Ureter (tissue), 1 donor: ENCODE measurements around the gene ZNF525. TPM values are rescaled to one million over a fixed set of nuclear protein-coding genes. Genes with fewer than 3 reads are reported as not detected.
A peak's percentile ranks its signal among the peaks of the same experiment; 100 is the strongest.
"Not testable (repeated sequence)": the region's sequence is repeated elsewhere in the genome, so short reads cannot be mapped to it uniquely, and the experiment has no call there.

Source experiments
- DNase-seq: peaks from one replicate; pipeline ENCODE4 v3.0.0-alpha.2; 2020; ENCODE audit warnings: low spot score
- total RNA-seq: library from RNA; stranded (reverse); gene quantifications from one replicate; pipeline ENCODE4 v1.2.4, GENCODE V29; 2023
- donor health status: DM: yes; HTN: yes; CAD: no.

Gene ZNF525
- total RNA-seq, 1 donor from 2014 or later: 28.2 TPM

- DNase-seq: not testable (repeated sequence)
These were observed 30.5 kb downstream of the ZNF525 start for GRCh38 chr19:53395840-53396524.

GRCh38 chr19:53396525-53396868 lies 31.0 kb downstream of the ZNF525 start:
- no peak for DNase-seq

GRCh38 chr19:53397918-53398317 lies 32.4 kb downstream of the ZNF525 start:
- DNase-seq: not testable (repeated sequence)

GRCh38 chr19:53409505-53410204 lies 44.1 kb downstream of the ZNF525 start:
- DNase-seq: no peak

GRCh38 chr19:53420520-53421315 lies 55.2 kb downstream of the ZNF525 start:
- DNase-seq: not testable (repeated sequence)

- no peak for DNase-seq
These were observed 57.0 kb downstream of the ZNF525 start for GRCh38 chr19:53422551-53422950.

- not testable (repeated sequence) for DNase-seq
These were observed 57.6 kb downstream of the ZNF525 start for GRCh38 chr19:53423074-53423473.

- peak; percentile 54 for DNase-seq
These were observed 58.2 kb downstream of the ZNF525 start for GRCh38 chr19:53423680-53424079.

GRCh38 chr19:53424968-53425597 lies 59.6 kb downstream of the ZNF525 start:
- peak; percentile 82 for DNase-seq

- peak; percentile 96 for DNase-seq
These were observed 66.0 kb downstream of the ZNF525 start, which contains the start of gene ZNF761 for GRCh38 chr19:53431399-53432087. ZNF761 (plus strand) TSS chr19:53431984; CDS start chr19:53447269, 15,285 bp downstream.

GRCh38 chr19:53432088-53432661 lies 66.7 kb downstream of the ZNF525 start:
- peak; percentile 44 for DNase-seq

Other genes starting within 250 kb of the ZNF525 start
- gene ZNF415, start 232.8 kb upstream of the ZNF525 start, total RNA-seq: 15.1 TPM
- 24.1 TPM for gene ZNF347, start 206.7 kb upstream of the ZNF525 start, total RNA-seq
- gene ZNF665, start 172.3 kb upstream of the ZNF525 start, total RNA-seq: 11.7 TPM
- 25.5 TPM for gene ZNF677, start 110.8 kb upstream of the ZNF525 start, total RNA-seq
- not detected for gene VN1R2, start 107.4 kb upstream of the ZNF525 start, total RNA-seq
- gene VN1R4, start 98.0 kb upstream of the ZNF525 start, total RNA-seq: not detected
- 9.2 TPM for gene ZNF845, start 32.0 kb upstream of the ZNF525 start, total RNA-seq
- 11.2 TPM for gene ZNF765, start 29.4 kb downstream of the ZNF525 start, total RNA-seq
- 12.7 TPM for gene ZNF761, start 66.3 kb downstream of the ZNF525 start, total RNA-seq
- gene ZNF813, start 102.0 kb downstream of the ZNF525 start, total RNA-seq: 6.8 TPM
- 23.9 TPM for gene ZNF331, start 172.4 kb downstream of the ZNF525 start, total RNA-seq